ENCODE data around the gene PVALEF.

PVALEF gene

DNA sequence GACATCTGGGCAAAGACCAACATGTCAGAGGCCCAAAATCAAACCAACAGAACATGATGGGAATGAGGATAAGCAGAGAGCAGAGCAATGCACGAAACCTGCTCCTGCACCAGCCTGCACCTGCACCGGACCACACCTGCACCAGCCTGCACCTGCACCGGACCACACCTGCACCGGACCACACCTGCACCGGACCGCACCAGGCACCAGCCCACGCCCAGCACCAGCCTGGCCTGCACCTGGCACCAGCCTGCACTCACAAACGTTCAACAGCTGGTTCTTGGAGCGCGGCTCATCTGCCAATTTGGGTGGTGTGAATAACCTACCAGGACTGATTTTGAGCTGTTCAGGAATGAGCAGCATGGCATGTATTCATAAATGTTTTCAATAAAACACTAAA is 39.3 kb downstream of the PVALEF start:
- Histone ChIP-seq H3K4me3 (ENCODE audit: low read depth, low read length) (no peak overlapping the region), H3K9me3 (no peaks in the 10 kb centered on the region), H3K36me3 (peaks cover 3% of the 10 kb centered on the region; the same call in 1 of the 2 replicates), H3K27me3 (no peaks in the 10 kb centered on the region), H3K4me1 (peaks cover 10% of the 10 kb centered on the region)
- no peak for DNase-seq
- TF ChIP-seq, protein P1, sequence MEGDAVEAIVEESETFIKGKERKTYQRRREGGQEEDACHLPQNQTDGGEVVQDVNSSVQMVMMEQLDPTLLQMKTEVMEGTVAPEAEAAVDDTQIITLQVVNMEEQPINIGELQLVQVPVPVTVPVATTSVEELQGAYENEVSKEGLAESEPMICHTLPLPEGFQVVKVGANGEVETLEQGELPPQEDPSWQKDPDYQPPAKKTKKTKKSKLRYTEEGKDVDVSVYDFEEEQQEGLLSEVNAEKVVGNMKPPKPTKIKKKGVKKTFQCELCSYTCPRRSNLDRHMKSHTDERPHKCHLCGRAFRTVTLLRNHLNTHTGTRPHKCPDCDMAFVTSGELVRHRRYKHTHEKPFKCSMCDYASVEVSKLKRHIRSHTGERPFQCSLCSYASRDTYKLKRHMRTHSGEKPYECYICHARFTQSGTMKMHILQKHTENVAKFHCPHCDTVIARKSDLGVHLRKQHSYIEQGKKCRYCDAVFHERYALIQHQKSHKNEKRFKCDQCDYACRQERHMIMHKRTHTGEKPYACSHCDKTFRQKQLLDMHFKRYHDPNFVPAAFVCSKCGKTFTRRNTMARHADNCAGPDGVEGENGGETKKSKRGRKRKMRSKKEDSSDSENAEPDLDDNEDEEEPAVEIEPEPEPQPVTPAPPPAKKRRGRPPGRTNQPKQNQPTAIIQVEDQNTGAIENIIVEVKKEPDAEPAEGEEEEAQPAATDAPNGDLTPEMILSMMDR (IDR thresholded peaks at IDR 0.05; ENCODE audit: low read depth, low read length): no peak

DNA sequence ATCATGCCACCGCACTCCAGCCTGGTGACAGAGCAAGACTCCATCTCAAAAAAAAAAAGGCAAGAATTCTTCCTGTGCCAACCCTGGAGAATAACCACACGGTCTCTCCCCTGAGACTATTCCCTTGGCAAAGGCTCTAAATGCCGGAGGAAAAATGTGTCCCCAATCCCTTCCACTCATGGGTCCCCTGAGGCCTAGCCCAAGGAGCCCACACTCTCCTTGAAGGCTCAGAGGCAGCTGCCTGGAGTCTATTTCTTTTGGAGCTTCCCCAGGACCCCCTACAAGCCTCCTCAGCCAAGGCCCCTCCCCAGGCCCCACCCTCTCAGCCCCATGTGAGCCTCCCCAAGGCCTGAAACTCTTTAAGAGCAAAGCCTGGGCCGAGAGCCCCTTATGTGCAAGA is 40.9 kb downstream of the PVALEF start:
- H3K4me1 ChIP-seq: peaks cover 2% of the 10 kb centered on the region
- DNase-seq: no peak
- H3K4me3 ChIP-seq (ENCODE audit: low read depth, low read length): no peak overlapping the region
- H3K36me3 ChIP-seq: peaks cover 3% of the 10 kb centered on the region; the same call in 1 of the 2 replicates
- TF ChIP-seq, protein P1 (IDR thresholded peaks at IDR 0.05; ENCODE audit: low read depth, low read length): no peak
- no peaks in the 10 kb centered on the region for H3K9me3 ChIP-seq
- H3K27me3 ChIP-seq: no peaks in the 10 kb centered on the region

DNA sequence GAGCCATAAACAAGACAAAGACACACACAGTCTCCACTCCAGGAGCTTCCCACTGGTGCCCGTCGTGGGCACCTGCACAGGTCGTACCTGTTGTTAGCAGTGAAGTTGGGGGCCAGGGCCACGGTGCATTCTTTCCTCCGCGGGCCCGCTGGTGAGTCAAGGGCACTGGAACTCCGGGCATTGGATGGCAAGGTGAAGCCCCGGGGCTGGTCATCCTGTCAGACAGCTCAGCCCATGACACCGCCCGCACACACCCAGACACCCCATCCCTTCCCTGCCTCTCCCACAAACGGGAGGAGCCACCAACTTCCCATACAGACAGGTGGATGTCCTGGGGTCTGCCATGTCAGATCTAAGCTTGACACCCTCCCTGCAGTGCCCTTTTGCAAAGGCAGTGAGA is 41.4 kb downstream of the PVALEF start:
- TF ChIP-seq, protein P1 (IDR thresholded peaks at IDR 0.05; ENCODE audit: low read depth, low read length): no peak
- no peaks in the 10 kb centered on the region for H3K9me3 ChIP-seq
- H3K36me3 ChIP-seq: peaks cover 3% of the 10 kb centered on the region; the same call in 1 of the 2 replicates
- no peak overlapping the region for H3K4me3 ChIP-seq (ENCODE audit: low read depth, low read length)
- DNase-seq: no peak
- no peaks in the 10 kb centered on the region for H3K27me3 ChIP-seq
- H3K4me1 ChIP-seq: no peaks in the 10 kb centered on the region

DNA sequence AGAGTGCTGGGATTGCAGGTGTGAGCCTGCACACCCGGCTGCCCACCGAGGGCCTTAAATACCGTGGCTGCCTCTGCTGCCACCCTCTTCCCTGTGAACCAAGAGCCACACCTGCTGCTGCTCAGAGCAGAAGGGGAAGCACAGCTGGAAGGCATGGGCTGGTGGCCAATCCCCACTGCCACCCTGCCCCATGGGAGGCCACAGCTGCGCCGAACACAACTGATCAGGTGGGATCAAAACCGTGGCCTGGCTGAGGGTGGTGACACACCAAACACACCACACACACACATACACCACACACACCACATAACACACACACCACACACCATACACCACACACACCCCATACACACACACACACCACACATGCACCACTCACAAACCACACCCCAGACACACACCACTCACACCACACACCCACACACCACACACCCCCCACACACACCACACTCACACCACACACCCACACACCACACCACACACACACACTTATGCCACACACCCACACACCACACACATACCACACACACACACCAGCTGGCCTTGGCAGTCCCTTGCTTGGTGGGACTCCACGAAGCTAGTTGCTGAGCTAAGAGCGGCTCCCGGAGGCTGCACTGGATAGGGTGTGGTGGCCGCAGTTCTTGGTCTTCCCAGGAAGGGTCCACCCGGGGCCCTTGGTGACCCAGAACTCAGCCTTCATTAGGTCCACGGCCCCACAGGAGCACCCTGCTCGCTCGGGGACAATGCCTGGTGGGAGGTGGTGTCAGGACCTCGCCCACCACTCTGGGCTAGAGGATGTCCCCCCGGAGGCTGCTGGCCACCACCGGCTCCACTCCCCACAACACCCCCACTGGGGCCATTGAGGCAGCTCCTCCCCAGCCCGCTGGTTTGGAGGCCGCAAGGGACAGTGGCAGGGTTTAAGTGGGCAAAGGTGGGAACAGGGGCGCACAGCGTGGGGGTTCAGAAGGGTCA is 42.6 kb downstream of the PVALEF start:
- H3K9me3 ChIP-seq: no peaks in the 10 kb centered on the region
- TF ChIP-seq, protein P1 (IDR thresholded peaks at IDR 0.05; ENCODE audit: low read depth, low read length): no peak
- H3K27me3 ChIP-seq: no peaks in the 10 kb centered on the region
- no peak overlapping the region for H3K4me3 ChIP-seq (ENCODE audit: low read depth, low read length)
- DNase-seq: peak; percentile 32
- H3K4me1 ChIP-seq: no peaks in the 10 kb centered on the region
- H3K36me3 ChIP-seq: peaks cover 3% of the 10 kb centered on the region; the same call in 1 of the 2 replicates

DNA sequence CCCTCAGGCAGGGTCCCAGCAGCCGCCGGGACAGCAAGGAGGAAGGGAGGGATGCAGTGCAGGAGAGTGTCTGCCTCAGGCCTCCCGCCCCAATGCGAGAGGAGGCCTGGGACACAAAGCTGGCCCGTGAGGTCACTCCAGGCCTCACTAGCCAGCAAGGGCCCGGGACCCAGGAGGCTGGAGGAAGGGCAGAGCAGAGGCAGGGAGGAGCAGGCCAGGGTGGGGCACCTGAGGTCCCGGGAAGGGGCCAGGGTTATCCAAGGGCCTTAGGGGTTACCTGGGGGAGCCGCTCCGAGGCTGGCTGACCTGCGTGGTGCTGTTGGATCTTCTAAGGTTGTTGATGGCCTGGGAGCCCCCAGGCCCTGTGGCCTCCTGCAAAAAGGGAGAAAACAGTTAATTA is 43.3 kb downstream of the PVALEF start:
- H3K9me3 ChIP-seq: no peaks in the 10 kb centered on the region
- DNase-seq: no peak
- H3K27me3 ChIP-seq: no peaks in the 10 kb centered on the region
- H3K4me1 ChIP-seq: no peaks in the 10 kb centered on the region
- H3K36me3 ChIP-seq: peaks cover 3% of the 10 kb centered on the region; the same call in 1 of the 2 replicates
- H3K4me3 ChIP-seq (ENCODE audit: low read depth, low read length): no peak overlapping the region
- TF ChIP-seq, protein P1 (IDR thresholded peaks at IDR 0.05; ENCODE audit: low read depth, low read length): no peak

DNA sequence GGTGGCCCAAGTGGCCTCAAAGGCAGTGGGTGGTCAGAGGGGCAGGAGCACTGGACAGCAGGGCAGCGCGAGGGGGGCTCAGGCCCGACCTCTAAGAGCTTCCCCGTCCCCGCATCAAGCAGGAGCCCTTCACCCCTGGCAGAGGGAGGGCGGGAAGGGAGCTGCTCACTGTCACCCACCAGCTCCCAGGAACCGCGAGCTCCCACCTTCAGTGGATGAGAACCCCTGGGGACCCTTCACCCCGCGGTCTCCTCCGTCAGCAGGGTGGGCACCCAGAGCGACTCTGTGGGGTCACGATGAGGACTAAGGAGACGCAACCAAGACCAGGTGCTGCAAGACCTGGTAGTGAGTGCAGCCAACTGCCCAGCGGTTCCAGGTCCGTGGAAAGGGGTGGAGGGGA is 43.8 kb downstream of the PVALEF start:
- TF ChIP-seq, protein P1 (IDR thresholded peaks at IDR 0.05; ENCODE audit: low read depth, low read length): no peak

More for the DNA sequence above, 43.8 kb downstream of the PVALEF start:
- Histone ChIP-seq H3K4me1 (no peaks in the 10 kb centered on the region), H3K4me3 (ENCODE audit: low read depth, low read length) (no peak overlapping the region), H3K27me3 (no peaks in the 10 kb centered on the region), H3K9me3 (no peaks in the 10 kb centered on the region), H3K36me3 (peaks cover 3% of the 10 kb centered on the region; the same call in 1 of the 2 replicates)
- no peak for DNase-seq
